Karpas-422 (cell line): Measurements from ENCODE around the gene SLC14A1. TPM values are rescaled to one million over a fixed set of nuclear protein-coding genes. Genes with fewer than 3 reads are reported as not detected.

Source experiments
- DNase-seq: peaks from one replicate; pipeline ENCODE4 v3.0.0-alpha.2; 2015
- H2AFZ ChIP-seq: fragments of 200-600 bp; sonication (generic); 2 replicates; pipeline ENCODE4 v1.6.1; 2014; ENCODE audit warnings: antibody characterized with exemption, low read length, mixed read lengths
- H3K27ac ChIP-seq: fragments of 200-600 bp; sonication (generic); 2 replicates; pipeline ENCODE4 v1.5.1; 2014; ENCODE audit warnings: mild to moderate bottlenecking, low read length, moderate library complexity
- H3K27me3 ChIP-seq: fragments of 200-600 bp; sonication (generic); 2 replicates; pipeline ENCODE4 v1.6.1; 2014; ENCODE audit warnings: low read length, mixed read lengths
- H3K36me3 ChIP-seq: fragments of 200-600 bp; sonication (generic); 2 replicates; pipeline ENCODE4 v1.6.1; 2014; ENCODE audit warnings: low read length, mixed read lengths; ENCODE audit not compliant: insufficient read depth
- H3K4me1 ChIP-seq: fragments of 200-600 bp; sonication (generic); 2 replicates; pipeline ENCODE4 v1.6.1; 2014; ENCODE audit warnings: mild to moderate bottlenecking, low read length, mixed read lengths
- H3K4me2 ChIP-seq: fragments of 200-600 bp; sonication (generic); 2 replicates; pipeline ENCODE4 v1.6.1; 2014; ENCODE audit warnings: low read length, low read depth, mild to moderate bottlenecking; ENCODE audit not compliant: poor library complexity, severe bottlenecking
- H3K4me3 ChIP-seq: fragments of 200-600 bp; sonication (generic); 2 replicates; pipeline ENCODE4 v1.5.1; 2014; ENCODE audit warnings: mild to moderate bottlenecking, antibody characterized with exemption, low read length, mixed read lengths
- H3K79me2 ChIP-seq: fragments of 200-600 bp; sonication (generic); 2 replicates; pipeline ENCODE4 v1.6.1; 2014; ENCODE audit warnings: mild to moderate bottlenecking, low read length, mixed read lengths
- H3K9ac ChIP-seq: fragments of 200-600 bp; sonication (generic); 2 replicates; pipeline ENCODE4 v1.6.0; 2014; ENCODE audit warnings: low read length
- H3K9me2 ChIP-seq: fragments of 200-600 bp; sonication (generic), shearing (Covaris generic); replicated peaks from 2 replicates; pipeline ENCODE4 v1.6.0; 2014; ENCODE audit warnings: mild to moderate bottlenecking, low read length, moderate library complexity; ENCODE audit not compliant: insufficient read depth
- H3K9me3 ChIP-seq: fragments of 300-700, 200-600 bp; sonication (generic); 2 replicates; pipeline ENCODE4 v1.6.1; 2014; ENCODE audit warnings: low read length, mixed read lengths
- H4K20me1 ChIP-seq: fragments of 200-600 bp; sonication (generic); 2 replicates; pipeline ENCODE4 v1.6.1; 2014; ENCODE audit warnings: mild to moderate bottlenecking, antibody characterized with exemption, low read length, low read depth; ENCODE audit not compliant: insufficient read depth
- total RNA-seq: library from RNA; depleted of rRNA; stranded (reverse); fragments of >200 nt; shearing (Covaris generic); gene quantifications from 2 replicates; pipeline ENCODE4 v1.2.3, GENCODE V29; 2014; ENCODE audit warnings: low replicate concordance

Gene SLC14A1
- total RNA-seq, 1 experiment from 2014 or later, result not detected

DNA sequence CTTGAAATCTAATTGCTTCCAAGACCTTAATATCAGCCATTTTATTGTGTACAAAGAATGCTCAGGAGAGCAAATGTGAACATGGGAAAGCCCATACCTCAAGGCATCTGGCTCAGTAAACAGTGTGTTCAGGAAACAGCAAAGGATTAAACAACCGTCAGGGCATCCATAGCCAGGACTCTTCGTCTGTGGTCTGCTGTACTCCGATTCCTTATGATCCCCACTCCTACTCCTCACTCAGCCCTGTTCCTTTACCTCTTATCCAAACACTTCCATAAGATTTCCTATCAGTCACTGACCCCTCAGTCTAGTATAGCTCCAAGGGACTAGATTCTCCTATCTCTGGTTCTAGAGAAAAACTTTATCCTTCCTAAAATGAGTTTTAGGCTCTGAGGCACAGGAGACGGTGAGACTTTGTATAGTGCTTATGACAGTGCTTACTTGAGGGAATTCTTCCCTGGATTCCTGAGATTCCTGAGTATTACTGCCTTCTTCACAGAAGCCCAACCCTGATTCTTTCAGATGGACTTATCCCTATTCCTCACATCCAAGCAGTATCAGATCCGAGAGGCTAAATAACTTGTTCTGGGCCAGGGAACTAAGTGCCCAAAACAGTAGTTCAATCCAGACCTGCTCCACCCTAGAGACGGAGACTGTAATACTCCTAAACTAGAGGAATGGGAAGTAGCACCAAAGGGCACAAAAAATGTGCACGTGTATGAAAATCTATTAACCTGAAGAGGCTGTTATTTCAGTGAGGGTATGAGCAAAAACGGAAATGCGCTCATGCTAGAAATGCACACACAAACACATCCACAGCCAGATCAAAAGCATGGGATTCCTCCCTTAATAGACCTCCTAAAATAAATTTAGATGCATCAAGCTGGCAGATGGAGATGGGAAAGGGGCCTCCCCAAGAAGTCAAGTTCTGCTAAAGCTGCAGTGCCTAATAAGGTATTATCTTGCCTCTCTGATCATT, 59.4 kb downstream of the SLC14A1 start:
- Histone ChIP-seq H3K4me3 (no peak overlapping the region), H3K4me2 (no peak overlapping the region), H3K9ac (no peak overlapping the region), H3K79me2 (no peaks in the 10 kb centered on the region), H3K36me3 (no peaks in the 10 kb centered on the region), H3K27ac (no peak overlapping the region), H2AFZ (no peak overlapping the region), H3K9me2 (no peaks in the 10 kb centered on the region), H3K4me1 (no peaks in the 10 kb centered on the region), H3K9me3 (no peaks in the 10 kb centered on the region), H4K20me1 (no peaks in the 10 kb centered on the region), H3K27me3 (no peaks in the 10 kb centered on the region)
- no peak for DNase-seq

- Histone ChIP-seq H3K4me3 (no peak overlapping the region), H3K27ac (no peak overlapping the region), H3K27me3 (no peaks in the 10 kb centered on the region), H3K9me2 (no peaks in the 10 kb centered on the region), H2AFZ (no peak overlapping the region), H3K9me3 (no peaks in the 10 kb centered on the region), H3K36me3 (no peaks in the 10 kb centered on the region), H3K79me2 (no peaks in the 10 kb centered on the region), H4K20me1 (no peaks in the 10 kb centered on the region), H3K4me2 (no peak overlapping the region), H3K4me1 (no peaks in the 10 kb centered on the region), H3K9ac (no peak overlapping the region)
- no peak for DNase-seq
These were observed 61.2 kb downstream of the SLC14A1 start for GRCh38 chr18:45785134-45785533.

DNA sequence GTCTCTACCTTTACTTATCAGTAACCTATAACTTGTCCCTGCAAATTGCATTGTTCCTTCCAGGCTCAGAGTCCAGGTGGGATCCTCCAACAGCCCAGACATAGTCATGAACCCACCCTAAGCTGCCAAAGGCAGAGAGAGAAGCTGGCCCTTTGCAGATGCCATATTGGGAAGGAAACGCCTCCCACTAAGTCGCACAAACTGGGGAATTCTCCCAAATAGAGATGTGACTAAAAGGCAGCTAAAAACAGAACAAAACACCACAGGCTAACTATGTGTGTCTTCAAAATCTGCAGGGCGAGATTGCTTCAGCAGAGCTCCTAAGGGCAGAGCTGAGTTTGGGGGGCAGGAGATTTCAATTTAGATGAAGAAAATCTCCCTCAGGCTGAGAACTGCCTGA, 63.0 kb downstream of the SLC14A1 start:
- Histone ChIP-seq H4K20me1 (no peaks in the 10 kb centered on the region), H3K9me2 (no peaks in the 10 kb centered on the region), H3K27ac (no peak overlapping the region), H3K79me2 (no peaks in the 10 kb centered on the region), H3K27me3 (no peaks in the 10 kb centered on the region), H3K4me3 (no peak overlapping the region), H3K4me2 (no peak overlapping the region), H3K9me3 (no peaks in the 10 kb centered on the region), H2AFZ (no peak overlapping the region), H3K36me3 (no peaks in the 10 kb centered on the region), H3K9ac (no peak overlapping the region), H3K4me1 (no peaks in the 10 kb centered on the region)
- no peak for DNase-seq

GRCh38 chr18:45787346-45787745, 63.4 kb downstream of the SLC14A1 start:
- Histone ChIP-seq H3K9me2 (no peaks in the 10 kb centered on the region), H3K9me3 (no peaks in the 10 kb centered on the region), H3K27me3 (no peaks in the 10 kb centered on the region), H3K27ac (no peak overlapping the region), H4K20me1 (no peaks in the 10 kb centered on the region), H2AFZ (no peak overlapping the region), H3K79me2 (no peaks in the 10 kb centered on the region), H3K4me2 (no peak overlapping the region), H3K36me3 (no peaks in the 10 kb centered on the region), H3K9ac (no peak overlapping the region), H3K4me3 (no peak overlapping the region), H3K4me1 (no peaks in the 10 kb centered on the region)
- peak; percentile 5 for DNase-seq

DNA sequence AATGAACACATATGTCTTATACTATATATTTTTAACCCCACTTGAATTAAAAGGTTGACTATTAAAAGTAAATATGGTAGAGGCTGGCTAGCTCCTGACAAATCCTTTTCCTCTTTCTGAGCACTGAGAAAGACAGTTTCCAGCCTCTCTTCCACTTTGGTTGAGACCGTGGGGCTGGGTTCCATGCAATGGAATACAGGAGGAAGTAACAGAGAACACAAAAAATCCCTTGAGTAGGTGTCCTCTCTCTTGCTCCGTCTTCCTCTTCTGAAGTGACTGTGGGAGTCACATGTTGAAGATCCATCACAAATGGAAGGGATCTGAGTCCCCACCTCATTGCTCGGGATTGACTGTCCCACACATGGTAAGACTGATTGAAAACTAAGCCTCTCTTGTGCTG, 64.9 kb downstream of the SLC14A1 start:
- Histone ChIP-seq H3K27me3 (no peaks in the 10 kb centered on the region), H3K4me1 (peaks cover 5% of the 10 kb centered on the region), H4K20me1 (no peaks in the 10 kb centered on the region), H3K9me3 (no peaks in the 10 kb centered on the region), H3K9ac (no peak overlapping the region), H3K9me2 (no peaks in the 10 kb centered on the region), H3K36me3 (no peaks in the 10 kb centered on the region), H3K4me3 (no peak overlapping the region), H3K27ac (no peak overlapping the region), H3K79me2 (no peaks in the 10 kb centered on the region), H2AFZ (peak overlapping the region; percentile 35; the same call in 1 of the 2 replicates), H3K4me2 (no peak overlapping the region)
- DNase-seq, result peak; percentile 7

GRCh38 chr18:45792506-45793263, 68.7 kb downstream of the SLC14A1 start:
- Histone ChIP-seq H3K4me1 (peaks cover 5% of the 10 kb centered on the region), H3K4me3 (no peak overlapping the region), H3K36me3 (no peaks in the 10 kb centered on the region), H3K9ac (no peak overlapping the region), H3K27ac (no peak overlapping the region), H4K20me1 (no peaks in the 10 kb centered on the region), H2AFZ (no peak overlapping the region), H3K4me2 (no peak overlapping the region), H3K9me2 (no peaks in the 10 kb centered on the region), H3K9me3 (no peaks in the 10 kb centered on the region), H3K27me3 (no peaks in the 10 kb centered on the region), H3K79me2 (no peaks in the 10 kb centered on the region)
- DNase-seq, result peak; percentile 32

DNA sequence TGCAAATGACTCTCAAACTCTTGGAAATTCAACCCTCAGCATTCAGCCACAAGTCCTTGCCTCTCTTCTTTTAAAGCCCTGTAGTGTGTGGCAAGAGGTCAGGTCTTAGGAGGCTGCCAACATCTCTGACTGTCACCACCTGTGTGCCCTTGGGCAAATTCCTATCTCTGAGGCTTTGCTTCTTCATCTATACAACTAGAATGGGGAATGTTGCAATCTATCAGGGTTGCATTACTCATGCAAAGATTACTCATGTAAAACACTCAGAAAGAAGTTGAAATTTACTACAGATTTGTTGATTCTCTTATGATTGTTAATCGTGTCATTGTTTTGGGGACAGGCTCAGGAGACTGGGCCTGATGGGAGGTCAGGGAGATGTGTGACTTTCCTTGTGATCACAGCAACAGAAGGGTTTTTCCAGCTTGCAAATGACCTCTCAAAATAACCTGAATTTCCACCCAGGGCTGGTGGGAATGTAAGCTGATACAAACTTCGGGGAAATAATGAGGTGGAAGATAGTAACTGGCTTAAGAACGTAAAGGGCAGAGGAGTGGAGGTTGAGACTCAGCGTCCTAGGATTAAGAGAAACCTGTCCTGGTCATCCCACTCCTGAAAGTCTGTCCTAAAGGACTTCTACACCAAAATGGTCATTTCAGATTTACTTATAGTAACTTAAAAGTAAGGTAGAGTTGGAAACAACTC, 69.4 kb downstream of the SLC14A1 start:
- Histone ChIP-seq H3K79me2 (no peaks in the 10 kb centered on the region), H2AFZ (no peak overlapping the region), H3K4me3 (no peak overlapping the region), H3K9me3 (no peaks in the 10 kb centered on the region), H3K4me2 (no peak overlapping the region), H3K9me2 (no peaks in the 10 kb centered on the region), H3K27me3 (no peaks in the 10 kb centered on the region), H3K27ac (no peak overlapping the region), H3K36me3 (no peaks in the 10 kb centered on the region), H3K4me1 (peaks cover 5% of the 10 kb centered on the region), H4K20me1 (no peaks in the 10 kb centered on the region), H3K9ac (no peak overlapping the region)
- DNase-seq, result peak; percentile 40
